Measurements from ENCODE around the gene DLGAP1. TPM values are rescaled to one million over a fixed set of nuclear protein-coding genes. Genes with fewer than 3 reads are reported as not detected.

DLGAP1 gene
- total RNA-seq, 1 experiment from 2014 or later: 23.2 TPM

DNA sequence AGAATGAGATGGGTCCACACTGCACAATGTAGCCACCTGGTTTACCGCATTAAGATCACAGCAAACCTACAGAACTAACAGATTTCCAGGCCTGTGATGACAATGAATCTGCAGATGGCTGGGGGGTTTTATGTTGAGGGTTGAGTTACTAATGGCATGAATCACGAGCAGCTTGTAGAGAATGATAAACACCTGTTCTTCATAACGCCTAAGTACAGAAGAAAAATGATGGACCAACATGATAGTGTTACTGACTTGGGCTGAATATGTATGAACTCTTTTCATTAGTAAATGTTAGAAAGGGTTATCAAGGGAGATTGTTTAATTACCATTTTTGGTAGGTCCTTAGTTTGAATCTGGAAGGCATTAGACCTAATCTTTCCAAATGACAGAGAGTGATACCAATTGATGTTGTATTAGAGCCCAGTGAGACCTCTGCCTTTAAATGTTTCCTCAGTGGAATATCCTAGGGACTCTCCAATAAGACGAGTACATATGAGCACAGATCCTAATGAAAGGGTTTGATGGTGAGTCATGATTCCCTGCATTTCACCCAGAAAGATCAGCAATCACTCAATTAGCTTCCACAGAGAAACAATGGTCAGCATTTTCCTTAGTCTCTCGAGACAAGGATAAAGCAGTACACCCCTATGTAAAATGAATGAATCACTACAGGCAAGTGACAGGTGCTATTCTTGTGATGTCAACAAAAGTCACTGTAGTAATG, 243.8 kb downstream of the DLGAP1 start:
- Histone ChIP-seq H3K4ac (ENCODE audit: low read depth, low read length) (no peak overlapping the region), H3K27me3 (ENCODE audit: insufficient read depth, low read length) (no peaks in the 10 kb centered on the region), H2AK5ac (ENCODE audit: insufficient read length, low read length) (no peak overlapping the region), H3K23ac (ENCODE audit: insufficient read length, low read depth, low read length) (no peak overlapping the region), H3K14ac (ENCODE audit: insufficient read depth, low read length) (no peak overlapping the region), H3K56ac (ENCODE audit: insufficient read length, low read depth, low read length) (no peak overlapping the region), H4K20me1 (ENCODE audit: control insufficient read depth, insufficient read depth, insufficient read length) (no peaks in the 10 kb centered on the region), H4K91ac (ENCODE audit: insufficient read length, low read depth, low read length) (no peak overlapping the region), H2BK120ac (ENCODE audit: low read depth, low read length, poor library complexity, severe bottlenecking) (no peak overlapping the region), H3K4me1 (ENCODE audit: insufficient read depth, low read length) (no peaks in the 10 kb centered on the region; the same call in 1 of the 2 replicates), H3K27ac (ENCODE audit: insufficient read length, low read depth, low read length) (no peak overlapping the region), H4K5ac (ENCODE audit: insufficient read length, low read depth, low read length) (no peak overlapping the region), H3K79me1 (ENCODE audit: insufficient read depth, low read depth, low read length, poor library complexity, severe bottlenecking) (no peaks in the 10 kb centered on the region), H3K79me2 (ENCODE audit: insufficient read depth, low read length) (no peaks in the 10 kb centered on the region), H3K23me2 (ENCODE audit: insufficient read length, low read depth, low read length, poor library complexity, severe bottlenecking) (no peaks in the 10 kb centered on the region), H4K8ac (replicated peaks; ENCODE audit: insufficient read length, low read depth, low read length) (no peak overlapping the region), H2BK20ac (ENCODE audit: low read depth, low read length, poor library complexity, severe bottlenecking) (no peak overlapping the region), H3T11ph (ENCODE audit: low read length) (no peak overlapping the region), H3K9ac (ENCODE audit: extremely low read depth, insufficient read length, low read length) (no peak overlapping the region), H3K9me3 (ENCODE audit: control insufficient read depth, low read depth, low read length) (no peaks in the 10 kb centered on the region), H2AFZ (ENCODE audit: low read length) (no peak overlapping the region), H2BK12ac (ENCODE audit: insufficient read length, low read depth, low read length) (no peak overlapping the region), H3K4me2 (ENCODE audit: insufficient read depth, insufficient read length, low read length) (no peak overlapping the region), H2BK15ac (ENCODE audit: low read depth, low read length) (no peak overlapping the region), H3K18ac (ENCODE audit: insufficient read length, low read depth, low read length) (no peak overlapping the region), H2BK5ac (ENCODE audit: insufficient read length, low read length) (no peak overlapping the region)
- H3K36me3 Mint-ChIP-seq (ENCODE audit: insufficient read depth in 1 of 3, low read depth in 3 of 3): peaks cover 0 to 3% (median 0%) of the 10 kb centered on the region in 3 experiments; a peak in 3 of 7 replicates
- no peaks in the 10 kb centered on the region for H3K9me3 Mint-ChIP-seq
- no peak for DNase-seq
- peaks cover 24 to 33% of the 10 kb centered on the region in 2 experiments for H3K4me1 Mint-ChIP-seq
- H3K4me3 Mint-ChIP-seq: no peak overlapping the region
- TF ChIP-seq, protein P1, sequence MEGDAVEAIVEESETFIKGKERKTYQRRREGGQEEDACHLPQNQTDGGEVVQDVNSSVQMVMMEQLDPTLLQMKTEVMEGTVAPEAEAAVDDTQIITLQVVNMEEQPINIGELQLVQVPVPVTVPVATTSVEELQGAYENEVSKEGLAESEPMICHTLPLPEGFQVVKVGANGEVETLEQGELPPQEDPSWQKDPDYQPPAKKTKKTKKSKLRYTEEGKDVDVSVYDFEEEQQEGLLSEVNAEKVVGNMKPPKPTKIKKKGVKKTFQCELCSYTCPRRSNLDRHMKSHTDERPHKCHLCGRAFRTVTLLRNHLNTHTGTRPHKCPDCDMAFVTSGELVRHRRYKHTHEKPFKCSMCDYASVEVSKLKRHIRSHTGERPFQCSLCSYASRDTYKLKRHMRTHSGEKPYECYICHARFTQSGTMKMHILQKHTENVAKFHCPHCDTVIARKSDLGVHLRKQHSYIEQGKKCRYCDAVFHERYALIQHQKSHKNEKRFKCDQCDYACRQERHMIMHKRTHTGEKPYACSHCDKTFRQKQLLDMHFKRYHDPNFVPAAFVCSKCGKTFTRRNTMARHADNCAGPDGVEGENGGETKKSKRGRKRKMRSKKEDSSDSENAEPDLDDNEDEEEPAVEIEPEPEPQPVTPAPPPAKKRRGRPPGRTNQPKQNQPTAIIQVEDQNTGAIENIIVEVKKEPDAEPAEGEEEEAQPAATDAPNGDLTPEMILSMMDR (conservative IDR thresholded peaks at IDR 0.05): no peak
- H3K27ac Mint-ChIP-seq: no peak overlapping the region
- no peaks in the 10 kb centered on the region for H3K27me3 Mint-ChIP-seq (ENCODE audit: low read depth)
- no CpG with 5 or more reads among the region's 5 CpGs for WGBS (ENCODE audit: extremely low coverage, insufficient read length, low lambda C conversion rate)
